HepG2 (cell line): ENCODE results near the gene YWHAB. TPM values are rescaled to one million over a fixed set of nuclear protein-coding genes. Genes with fewer than 3 reads are reported as not detected.
A peak's percentile ranks its signal among the peaks of the same experiment; 100 is the strongest.

Experiments used
- ELK4 ChIP-seq: sonication (generic); formaldehyde crosslinking; IDR thresholded peaks from 2 replicates; pipeline ENCODE4 v1.9.0; 2021; ENCODE audit warnings: missing genetic modification reagents, borderline replicate concordance
- FOXC1 ChIP-seq: sonication (generic); formaldehyde crosslinking; IDR thresholded peaks from 2 replicates; pipeline ENCODE4 v1.8.0; 2022; ENCODE audit warnings: mild to moderate bottlenecking, missing genetic modification reagents, borderline replicate concordance
- HES4 ChIP-seq: sonication (generic); formaldehyde crosslinking; IDR thresholded peaks from 2 replicates; pipeline ENCODE4 v1.9.0; 2021; ENCODE audit warnings: mild to moderate bottlenecking, missing genetic modification reagents, borderline replicate concordance
- HIC2 ChIP-seq: sonication (generic); formaldehyde crosslinking; IDR thresholded peaks from 2 replicates; pipeline ENCODE4 v1.9.0; 2022; ENCODE audit warnings: low read depth, missing genetic modification reagents
- MED8 ChIP-seq: sonication (generic); formaldehyde crosslinking; IDR thresholded peaks from 2 replicates; pipeline ENCODE4 v1.8.1; 2023; ENCODE audit warnings: mild to moderate bottlenecking, missing genetic modification reagents; ENCODE audit not compliant: insufficient replicate concordance
- MEIS1 ChIP-seq: sonication (generic); formaldehyde crosslinking; IDR thresholded peaks from 2 replicates; pipeline ENCODE4 v1.9.0; 2021; ENCODE audit warnings: mild to moderate bottlenecking, missing genetic modification reagents, moderate library complexity, borderline replicate concordance
- MLLT10 ChIP-seq: sonication (generic); formaldehyde crosslinking; IDR thresholded peaks from 2 replicates; pipeline ENCODE4 v1.4.0; 2020; ENCODE audit warnings: missing genetic modification reagents
- NR0B2 ChIP-seq: sonication (generic); formaldehyde crosslinking; IDR thresholded peaks from 2 replicates; pipeline ENCODE4 v1.4.0; 2020; ENCODE audit warnings: mild to moderate bottlenecking, missing genetic modification reagents
- PHF21A ChIP-seq: sonication (generic); formaldehyde crosslinking; IDR thresholded peaks from 2 replicates; pipeline ENCODE4 v1.5.0; 2020; ENCODE audit warnings: mild to moderate bottlenecking, missing genetic modification reagents
- PITX1 ChIP-seq: sonication (generic); formaldehyde crosslinking; IDR thresholded peaks from 2 replicates; pipeline ENCODE4 v1.5.1; 2020; ENCODE audit warnings: mild to moderate bottlenecking, missing genetic modification reagents
- POGZ ChIP-seq: sonication (generic); formaldehyde crosslinking; IDR thresholded peaks from 2 replicates; pipeline ENCODE4 v1.4.0; 2020; ENCODE audit warnings: mild to moderate bottlenecking, missing genetic modification reagents
- POLR2AphosphoS2 ChIP-seq: IDR thresholded peaks from 2 replicates; pipeline ENCODE4 v1.6.1; 2011; ENCODE audit warnings: low read depth, low read length, improper control_type of control experiment
- RBAK ChIP-seq: sonication (generic); formaldehyde crosslinking; IDR thresholded peaks from 2 replicates; pipeline ENCODE4 v1.5.1; 2020; ENCODE audit warnings: mild to moderate bottlenecking, missing genetic modification reagents
- SAP130 ChIP-seq: IDR thresholded peaks from 2 replicates; pipeline ENCODE4 v1.6.1; 2016; ENCODE audit warnings: low read depth
- SETDB1 ChIP-seq: sonication (generic); formaldehyde crosslinking; IDR thresholded peaks from 2 replicates; pipeline ENCODE4 v1.5.1; 2020; ENCODE audit warnings: missing genetic modification reagents, mild to moderate bottlenecking, borderline replicate concordance
- SNAPC2 ChIP-seq: sonication (generic); formaldehyde crosslinking; IDR thresholded peaks from 2 replicates; pipeline ENCODE4 v1.8.1; 2022; ENCODE audit warnings: mild to moderate bottlenecking, missing genetic modification reagents
- ZNF10 ChIP-seq: sonication (generic); formaldehyde crosslinking; IDR thresholded peaks from 2 replicates; pipeline ENCODE4 v1.4.0; 2020; ENCODE audit warnings: mild to moderate bottlenecking, low read depth, missing genetic modification reagents, borderline replicate concordance
- ZNF224 ChIP-seq: sonication (generic); formaldehyde crosslinking; IDR thresholded peaks from 2 replicates; pipeline ENCODE4 v1.5.0; 2020; ENCODE audit warnings: mild to moderate bottlenecking, missing genetic modification reagents
- ZNF687 ChIP-seq: sonication (generic); formaldehyde crosslinking; IDR thresholded peaks from 2 replicates; pipeline ENCODE4 v1.5.1; 2020; ENCODE audit warnings: mild to moderate bottlenecking, missing genetic modification reagents, moderate library complexity
- ZNF768 ChIP-seq: sonication (generic); formaldehyde crosslinking; IDR thresholded peaks from 2 replicates; pipeline ENCODE4 v1.4.0; 2020; ENCODE audit warnings: missing genetic modification reagents
- ZNF772 ChIP-seq: sonication (generic); formaldehyde crosslinking; IDR thresholded peaks from 2 replicates; pipeline ENCODE4 v1.5.0; 2020; ENCODE audit warnings: mild to moderate bottlenecking, missing genetic modification reagents
- ZNF782 ChIP-seq: sonication (generic); formaldehyde crosslinking; IDR thresholded peaks from 2 replicates; pipeline ENCODE4 v1.4.0; 2020; ENCODE audit warnings: missing genetic modification reagents, mild to moderate bottlenecking, borderline replicate concordance
- polyA plus RNA-seq, 8 experiments: library from polyadenylated mRNA; depleted of rRNA in 3 of 8; stranded (reverse) in 7 of 8; unstranded in 1 of 8; fragments of >200 nt; fragmentation: Illumina TruSeq in 4 of 8; extraction: Trizol in 4 of 8; gene quantifications; 2 replicates each; pipeline versions ENCODE4 v1.2.1 to v1.2.3, GENCODE V29; 2011 to 2016; ENCODE audit warnings: low read depth in 4 of 8, missing spikeins in 1 of 8, mixed read lengths in 1 of 8; ENCODE audit not compliant: insufficient read depth in 1 of 8
- total RNA-seq, 5 experiments: library from RNA; depleted of rRNA; stranded (reverse); fragments of >200 nt; fragmentation: Illumina TruSeq; extraction: Trizol; gene quantifications; 2 replicates each; pipeline ENCODE4 v1.2.3, GENCODE V29; 2016; ENCODE audit warnings: low read depth in 1 of 5

The YWHAB gene
- total and polyA plus RNA-seq, 2 of the 13 experiments (the other 11 are each of a cell fraction or from before 2014, with no cell fraction given): 77.2 to 121 TPM

- TF ChIP-seq PHF21A (CRISPR knock-in tag) (peak; percentile 68), MEIS1 (CRISPR knock-in tag) (no peak), SETDB1 (CRISPR knock-in tag) (no peak), ZNF224 (CRISPR knock-in tag) (peak; percentile 88; the same call in 1 of the 2 replicates), HIC2 (CRISPR knock-in tag) (no peak), MLLT10 (CRISPR knock-in tag) (no peak), ZNF782 (CRISPR knock-in tag) (0 out of 2 replicates have a peak, but pooled peaks have one; percentile 49), ZNF768 (CRISPR knock-in tag) (peak; percentile 87), MED8 (no peak), POGZ (CRISPR knock-in tag) (peak; percentile 44; the same call in 1 of the 2 replicates), ZNF10 (peak; percentile 83; the same call in 1 of the 2 replicates), SAP130 (CRISPR knock-in tag) (peak; percentile 96), ELK4 (CRISPR knock-in tag) (peak; percentile 27; the same call in 1 of the 2 replicates), ZNF687 (peak; percentile 91), NR0B2 (CRISPR knock-in tag) (peak; percentile 77; the same call in 1 of the 2 replicates), SNAPC2 (CRISPR knock-in tag) (no peak; the same call in 1 of the 2 replicates), ZNF772 (CRISPR knock-in tag) (no peak; the same call in 1 of the 2 replicates), PITX1 (CRISPR knock-in tag) (peak; percentile 30), POLR2AphosphoS2 (0 out of 2 replicates have a peak, but pooled peaks have one; percentile 11), HES4 (CRISPR knock-in tag) (no peak; the same call in 1 of the 2 replicates), FOXC1 (peak; percentile 66), RBAK (CRISPR knock-in tag) (peak; percentile 78)
These were observed 24.6 kb downstream of the YWHAB start, which contains the start of gene PABPC1L (continued) for GRCh38 chr20:44909872-44910689.
